ENCODE results near the gene CLN3. TPM values are rescaled to one million over a fixed set of nuclear protein-coding genes. Genes with fewer than 3 reads are reported as not detected.

Gene CLN3
- total and polyA plus RNA-seq, 2 donors from 2014 or later, result 35.0 to 54.1 TPM

DNA sequence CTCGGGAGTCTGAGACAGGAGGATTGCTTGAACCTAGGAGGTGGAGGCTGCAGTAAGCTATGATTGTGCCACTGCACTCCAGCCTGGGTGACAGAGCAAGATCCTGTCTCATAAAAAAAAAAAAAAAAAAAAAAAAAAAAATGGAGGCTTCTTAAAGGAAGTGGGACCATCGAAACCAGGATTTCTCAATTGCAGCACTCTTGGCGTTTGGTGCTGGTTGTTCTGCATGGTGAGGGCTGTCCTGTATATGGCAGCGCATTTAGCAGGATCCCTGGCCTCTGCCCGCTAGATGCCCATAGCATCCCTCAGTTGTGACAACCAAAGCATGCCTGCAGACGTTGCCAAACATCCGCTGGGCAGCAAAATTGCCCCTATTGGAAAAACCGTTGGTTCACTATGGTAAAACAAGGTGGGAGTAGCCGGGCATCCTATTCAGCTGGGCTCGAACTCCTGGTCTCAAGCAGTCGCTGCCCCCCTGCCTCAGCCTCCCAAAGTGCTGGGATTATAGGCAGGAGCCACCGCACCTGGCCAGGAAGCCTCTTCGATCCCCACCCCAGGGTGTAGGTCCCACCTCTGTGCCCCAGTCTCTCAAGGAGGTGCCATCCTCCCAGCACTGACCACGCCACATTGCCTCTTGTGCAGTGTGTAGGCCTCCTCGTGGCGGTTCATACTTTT, 13.2 kb downstream of the CLN3 start:
- H3K9ac ChIP-seq (ENCODE audit: low read length in 3 of 3), result no peak overlapping the region
- DNase-seq (peak in 1 of 5 donors; percentile 64), FAIRE-seq (no peak)
- no peaks in the 10 kb centered on the region for H3K9me3 ChIP-seq (ENCODE audit: control insufficient read depth in 2 of 3, insufficient read depth in 1 of 3, low read length in 3 of 3)
- H3K4me1 ChIP-seq (ENCODE audit: control insufficient read depth in 2 of 3, insufficient read depth in 2 of 3, low read depth in 1 of 3, low read length in 3 of 3), result no peaks in the 10 kb centered on the region
- intact Hi-C loops (cut with DNase I), result no loop called here
- no peak overlapping the region for H3K4me3 ChIP-seq (ENCODE audit: low read length in 3 of 3)
- H3K27me3 ChIP-seq (ENCODE audit: control insufficient read depth, insufficient read depth, low read length), result no peaks in the 10 kb centered on the region
- TF ChIP-seq, protein P1, sequence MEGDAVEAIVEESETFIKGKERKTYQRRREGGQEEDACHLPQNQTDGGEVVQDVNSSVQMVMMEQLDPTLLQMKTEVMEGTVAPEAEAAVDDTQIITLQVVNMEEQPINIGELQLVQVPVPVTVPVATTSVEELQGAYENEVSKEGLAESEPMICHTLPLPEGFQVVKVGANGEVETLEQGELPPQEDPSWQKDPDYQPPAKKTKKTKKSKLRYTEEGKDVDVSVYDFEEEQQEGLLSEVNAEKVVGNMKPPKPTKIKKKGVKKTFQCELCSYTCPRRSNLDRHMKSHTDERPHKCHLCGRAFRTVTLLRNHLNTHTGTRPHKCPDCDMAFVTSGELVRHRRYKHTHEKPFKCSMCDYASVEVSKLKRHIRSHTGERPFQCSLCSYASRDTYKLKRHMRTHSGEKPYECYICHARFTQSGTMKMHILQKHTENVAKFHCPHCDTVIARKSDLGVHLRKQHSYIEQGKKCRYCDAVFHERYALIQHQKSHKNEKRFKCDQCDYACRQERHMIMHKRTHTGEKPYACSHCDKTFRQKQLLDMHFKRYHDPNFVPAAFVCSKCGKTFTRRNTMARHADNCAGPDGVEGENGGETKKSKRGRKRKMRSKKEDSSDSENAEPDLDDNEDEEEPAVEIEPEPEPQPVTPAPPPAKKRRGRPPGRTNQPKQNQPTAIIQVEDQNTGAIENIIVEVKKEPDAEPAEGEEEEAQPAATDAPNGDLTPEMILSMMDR (IDR thresholded peaks at IDR 0.05; ENCODE audit: borderline replicate concordance, extremely low read depth, insufficient read depth), result no peak
- H3K27ac ChIP-seq (ENCODE audit: low read depth in 2 of 2, low read length in 2 of 2), result no peak overlapping the region
- H3K36me3 ChIP-seq (ENCODE audit: control insufficient read depth in 2 of 3, insufficient read depth in 3 of 3, low read length in 3 of 3), result peaks cover 0 to 11% (median 6%) of the 10 kb centered on the region in 3 donors

DNA sequence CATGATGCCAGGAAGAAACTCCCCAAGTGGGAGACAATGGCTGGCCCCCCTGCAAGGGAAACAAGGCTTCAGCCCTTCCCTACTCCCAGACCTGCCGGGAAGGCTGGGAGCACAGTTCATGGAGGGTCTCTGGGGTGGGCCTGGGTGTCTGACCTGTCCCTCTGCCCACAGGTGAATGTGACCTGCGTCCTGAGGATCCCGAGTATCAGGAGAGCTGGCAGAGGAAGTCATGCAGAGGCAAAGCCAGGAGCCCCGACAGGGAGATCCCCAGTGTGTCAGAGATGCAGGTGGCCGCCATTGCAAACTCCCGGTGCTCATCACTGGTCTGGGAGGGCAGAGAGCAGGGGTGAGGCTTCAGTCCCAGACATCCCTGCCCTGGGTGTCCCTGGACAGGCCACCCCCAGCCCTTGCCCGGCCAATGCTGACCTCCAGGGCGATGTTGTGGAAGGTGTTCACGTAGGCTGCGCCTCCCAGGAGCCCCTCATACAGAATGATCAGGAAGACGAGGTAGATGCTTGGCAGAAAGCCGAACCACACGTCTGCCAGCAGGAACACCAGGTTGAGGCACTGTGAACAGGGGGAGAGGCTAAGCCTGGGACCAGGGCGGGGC, 14.5 kb downstream of the CLN3 start:
- intact Hi-C loops (cut with DNase I), result no loop called here
- no peaks in the 10 kb centered on the region for H3K27me3 ChIP-seq (ENCODE audit: control insufficient read depth, insufficient read depth, low read length)
- no peaks in the 10 kb centered on the region for H3K9me3 ChIP-seq (ENCODE audit: control insufficient read depth in 2 of 3, insufficient read depth in 1 of 3, low read length in 3 of 3)
- FAIRE-seq, result no peak
- H3K36me3 ChIP-seq (ENCODE audit: control insufficient read depth in 2 of 3, insufficient read depth in 3 of 3, low read length in 3 of 3), result peaks cover 0 to 8% (median 6%) of the 10 kb centered on the region in 3 donors
- TF ChIP-seq, protein P1 (IDR thresholded peaks at IDR 0.05; ENCODE audit: borderline replicate concordance, extremely low read depth, insufficient read depth), result no peak
- DNase-seq, result peak in 2 of 5 donors; percentile 23 to 62
- no peak overlapping the region for H3K9ac ChIP-seq (ENCODE audit: low read length in 3 of 3)
- no peak overlapping the region for H3K4me3 ChIP-seq (ENCODE audit: low read length in 3 of 3)
- H3K4me1 ChIP-seq (ENCODE audit: control insufficient read depth in 2 of 3, insufficient read depth in 2 of 3, low read depth in 1 of 3, low read length in 3 of 3), result no peaks in the 10 kb centered on the region
- no peak overlapping the region for H3K27ac ChIP-seq (ENCODE audit: low read depth in 2 of 2, low read length in 2 of 2)

DNA sequence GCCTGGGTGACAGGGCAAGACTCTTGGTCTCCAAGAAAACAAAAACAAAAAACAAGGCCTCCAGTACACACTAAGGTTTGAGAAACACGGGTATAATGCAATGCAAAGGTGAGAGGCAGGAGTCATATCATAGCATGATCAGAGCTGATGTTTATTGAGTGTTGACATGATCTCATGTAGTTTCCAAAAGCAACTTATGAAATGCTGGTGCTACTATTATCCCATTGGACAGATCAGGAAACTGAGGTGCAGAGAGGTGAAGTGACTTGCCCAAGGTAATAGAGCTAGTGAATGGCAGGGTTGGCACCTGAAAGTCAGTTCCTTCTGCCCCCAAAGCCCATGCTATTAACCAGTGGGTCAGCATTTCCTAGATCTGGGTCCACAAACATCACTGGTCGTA, 16.7 kb downstream of the CLN3 start:
- no peak for DNase-seq
- Histone ChIP-seq H3K4me1 (ENCODE audit: control insufficient read depth in 2 of 3, insufficient read depth in 2 of 3, low read depth in 1 of 3, low read length in 3 of 3) (no peaks in the 10 kb centered on the region), H3K36me3 (ENCODE audit: control insufficient read depth in 2 of 3, insufficient read depth in 3 of 3, low read length in 3 of 3) (peaks cover 0 to 6% (median 5%) of the 10 kb centered on the region in 3 donors), H3K4me3 (ENCODE audit: low read length in 3 of 3) (no peak overlapping the region), H3K9me3 (ENCODE audit: control insufficient read depth in 2 of 3, insufficient read depth in 1 of 3, low read length in 3 of 3) (no peaks in the 10 kb centered on the region), H3K27me3 (ENCODE audit: control insufficient read depth, insufficient read depth, low read length) (no peaks in the 10 kb centered on the region), H3K27ac (ENCODE audit: low read depth in 2 of 2, low read length in 2 of 2) (no peak overlapping the region), H3K9ac (ENCODE audit: low read length in 3 of 3) (no peak overlapping the region)
- TF ChIP-seq, protein P1 (IDR thresholded peaks at IDR 0.05; ENCODE audit: borderline replicate concordance, extremely low read depth, insufficient read depth), result no peak
- FAIRE-seq, result no peak
- intact Hi-C loops (cut with DNase I), result no loop called here
